ENCODE data around the gene PLA2G1B. TPM values are rescaled to one million over a fixed set of nuclear protein-coding genes. Genes with fewer than 3 reads are reported as not detected.

PLA2G1B gene
- total RNA-seq, 1 donor = not detected

DNA sequence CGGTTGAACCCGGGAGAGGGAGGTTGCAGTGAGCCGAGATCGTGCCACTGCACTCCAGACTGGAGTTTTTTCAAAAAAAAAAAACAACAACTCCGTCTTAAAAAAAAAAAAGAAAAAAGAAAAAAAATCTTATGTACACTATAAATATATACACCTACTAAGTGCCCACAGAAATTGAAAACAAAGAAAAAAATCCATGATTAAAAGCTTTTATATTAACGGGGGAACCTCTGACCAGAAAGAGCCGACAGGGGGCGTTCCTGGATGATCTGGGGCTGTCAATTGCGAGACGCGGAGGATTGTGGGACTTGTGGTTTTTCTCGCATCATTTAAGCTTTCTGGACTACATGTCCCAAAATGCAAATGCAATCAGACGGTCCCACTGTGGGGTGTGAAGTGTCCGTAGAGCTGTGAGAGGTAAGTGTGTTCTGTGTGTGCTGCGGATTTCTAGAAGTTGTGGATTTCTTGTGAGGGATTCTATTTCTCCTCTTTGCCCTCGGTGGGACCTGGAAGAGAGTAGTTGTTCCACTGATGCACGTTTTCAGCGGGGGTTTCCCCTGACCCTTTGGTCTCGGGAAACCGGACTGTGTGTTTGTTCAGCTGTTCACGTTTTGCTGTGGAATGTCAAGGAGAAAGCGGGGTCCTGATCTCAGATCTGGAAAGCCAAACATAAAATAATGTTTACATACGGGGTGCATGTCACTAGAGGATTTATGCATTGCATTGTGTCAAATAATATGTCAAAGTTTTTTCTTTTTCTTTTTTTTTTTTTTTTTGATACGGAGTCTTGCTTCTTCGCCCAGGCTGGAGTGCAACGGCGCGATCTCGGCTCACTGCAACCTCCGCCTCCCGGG lies 25.4 kb downstream of the PLA2G1B start, which contains the start of gene SIRT4:
Gene SIRT4, plus strand, starts transcription at position 360 of the 854 bp plus-strand sequence. CDS start 1,241 bp downstream, outside the sequence.
- DNase-seq (ENCODE audit: insufficient read length, low spot score, missing footprints) = peak; percentile 98

DNA sequence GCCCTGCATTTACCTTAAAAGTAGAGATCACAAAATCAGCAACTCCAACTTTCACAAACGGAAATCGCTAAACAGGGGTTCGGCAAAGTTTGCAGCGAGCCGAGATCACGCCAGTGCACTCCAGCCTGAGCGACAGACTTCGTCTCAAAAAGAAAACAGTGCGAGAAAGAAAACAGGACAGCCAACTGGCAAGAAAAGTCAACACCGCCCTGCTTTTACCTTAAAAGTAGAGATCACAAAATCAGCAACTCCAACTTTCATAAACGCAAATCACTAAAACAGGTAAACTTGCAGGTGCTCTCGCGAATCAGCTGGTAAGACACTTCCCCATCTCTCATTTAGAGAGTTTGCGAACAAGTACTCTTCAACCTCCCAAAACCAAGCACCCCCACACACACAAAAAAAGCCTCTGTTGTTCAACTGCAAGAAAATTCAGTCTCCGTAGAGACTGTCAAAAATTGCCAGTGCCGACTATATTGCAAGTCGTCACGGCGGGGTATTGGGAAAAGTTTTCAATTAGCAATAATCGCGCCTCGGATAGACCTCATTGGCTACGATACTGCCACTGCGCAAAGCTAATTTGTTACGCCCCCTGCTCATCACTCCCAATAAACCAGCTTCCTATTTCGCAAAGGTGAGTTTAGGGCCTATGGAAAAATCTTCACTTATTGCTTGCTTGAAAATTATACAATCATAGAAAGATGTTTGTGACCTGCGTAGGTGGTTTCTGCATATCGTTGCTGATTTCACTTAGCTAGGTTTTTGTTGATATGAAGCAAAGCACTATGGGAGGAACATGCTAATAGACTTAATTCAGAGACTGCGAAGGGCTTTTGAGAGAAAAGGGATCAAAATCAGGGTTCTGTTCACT lies 34.7 kb downstream of the PLA2G1B start, which contains the start of gene RNU4-1:
Gene RNU4-1, minus strand, starts transcription at position 577 of the 871 bp plus-strand sequence.
- peak; percentile 76 for DNase-seq (ENCODE audit: insufficient read length, low spot score, missing footprints)
- Histone ChIP-seq H4K20me1 (ENCODE audit: insufficient read depth, low read length) (no peaks in the 10 kb centered on the region), H3K79me2 (ENCODE audit: insufficient read depth, low read length) (no peaks in the 10 kb centered on the region), H3K9me3 (ENCODE audit: low read depth, low read length) (no peaks in the 10 kb centered on the region), H2AFZ (ENCODE audit: low read length) (peak within 1 kb of the TSS; percentile 53), H3K4me1 (ENCODE audit: insufficient read depth, low read length) (peaks cover 12% of the 10 kb centered on the region), H3K4me3 (ENCODE audit: insufficient read depth, low read length) (peak within 1 kb of the TSS; percentile 68), H3K36me3 (ENCODE audit: insufficient read depth, low read length) (no peaks in the 10 kb centered on the region), H3K27ac (ENCODE audit: low read depth, low read length) (peak within 1 kb of the TSS; percentile 99), H3K27me3 (ENCODE audit: insufficient read depth, low read length) (no peaks in the 10 kb centered on the region), H3K4me2 (ENCODE audit: insufficient read depth, low read length) (peak within 1 kb of the TSS; percentile 90)
- TF ChIP-seq, protein P1, sequence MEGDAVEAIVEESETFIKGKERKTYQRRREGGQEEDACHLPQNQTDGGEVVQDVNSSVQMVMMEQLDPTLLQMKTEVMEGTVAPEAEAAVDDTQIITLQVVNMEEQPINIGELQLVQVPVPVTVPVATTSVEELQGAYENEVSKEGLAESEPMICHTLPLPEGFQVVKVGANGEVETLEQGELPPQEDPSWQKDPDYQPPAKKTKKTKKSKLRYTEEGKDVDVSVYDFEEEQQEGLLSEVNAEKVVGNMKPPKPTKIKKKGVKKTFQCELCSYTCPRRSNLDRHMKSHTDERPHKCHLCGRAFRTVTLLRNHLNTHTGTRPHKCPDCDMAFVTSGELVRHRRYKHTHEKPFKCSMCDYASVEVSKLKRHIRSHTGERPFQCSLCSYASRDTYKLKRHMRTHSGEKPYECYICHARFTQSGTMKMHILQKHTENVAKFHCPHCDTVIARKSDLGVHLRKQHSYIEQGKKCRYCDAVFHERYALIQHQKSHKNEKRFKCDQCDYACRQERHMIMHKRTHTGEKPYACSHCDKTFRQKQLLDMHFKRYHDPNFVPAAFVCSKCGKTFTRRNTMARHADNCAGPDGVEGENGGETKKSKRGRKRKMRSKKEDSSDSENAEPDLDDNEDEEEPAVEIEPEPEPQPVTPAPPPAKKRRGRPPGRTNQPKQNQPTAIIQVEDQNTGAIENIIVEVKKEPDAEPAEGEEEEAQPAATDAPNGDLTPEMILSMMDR (IDR thresholded peaks at IDR 0.05; ENCODE audit: extremely low read depth, low read depth, low read length) = no peak

More for the DNA sequence above, 25.4 kb downstream of the PLA2G1B start, which contains the start of gene SIRT4:
- H3K36me3 ChIP-seq (ENCODE audit: insufficient read depth, low read length) = no peaks in the 10 kb centered on the region
- H3K27me3 ChIP-seq (ENCODE audit: insufficient read depth, low read length) = no peaks in the 10 kb centered on the region
- H3K4me3 ChIP-seq (ENCODE audit: insufficient read depth, low read length) = peak within 1 kb of the TSS; percentile 80
- H3K9me3 ChIP-seq (ENCODE audit: low read depth, low read length) = no peaks in the 10 kb centered on the region
- TF ChIP-seq, protein P1 (IDR thresholded peaks at IDR 0.05; ENCODE audit: extremely low read depth, low read depth, low read length) = peak; percentile 98
- peak within 1 kb of the TSS; percentile 98 for H2AFZ ChIP-seq (ENCODE audit: low read length)
- H4K20me1 ChIP-seq (ENCODE audit: insufficient read depth, low read length) = no peaks in the 10 kb centered on the region
- H3K27ac ChIP-seq (ENCODE audit: low read depth, low read length) = peak within 1 kb of the TSS; percentile 77
- peak within 1 kb of the TSS; percentile 92 for H3K4me2 ChIP-seq (ENCODE audit: insufficient read depth, low read length)
- H3K79me2 ChIP-seq (ENCODE audit: insufficient read depth, low read length) = no peaks in the 10 kb centered on the region
- H3K4me1 ChIP-seq (ENCODE audit: insufficient read depth, low read length) = peaks cover 3% of the 10 kb centered on the region

DNA sequence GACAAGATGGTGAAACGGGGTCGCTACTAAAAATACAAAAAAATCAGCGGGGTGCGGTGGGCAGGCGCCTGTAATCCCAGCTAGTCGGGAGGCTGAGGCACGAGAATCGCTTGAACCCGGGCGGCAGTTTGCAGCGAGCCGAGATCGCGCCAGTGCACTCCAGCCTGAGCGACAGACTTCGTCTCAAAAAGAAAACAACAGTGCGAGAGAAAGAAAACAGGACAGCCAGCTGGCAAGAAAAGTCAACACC lies 35.2 kb downstream of the PLA2G1B start:
- no peaks in the 10 kb centered on the region for H4K20me1 ChIP-seq (ENCODE audit: insufficient read depth, low read length)
- no peaks in the 10 kb centered on the region for H3K79me2 ChIP-seq (ENCODE audit: insufficient read depth, low read length)
- no peaks in the 10 kb centered on the region for H3K36me3 ChIP-seq (ENCODE audit: insufficient read depth, low read length)
- peak overlapping the region; percentile 90 for H3K4me2 ChIP-seq (ENCODE audit: insufficient read depth, low read length)
- no peaks in the 10 kb centered on the region for H3K27me3 ChIP-seq (ENCODE audit: insufficient read depth, low read length)
- DNase-seq (ENCODE audit: insufficient read length, low spot score, missing footprints) = no peak
- H3K9me3 ChIP-seq (ENCODE audit: low read depth, low read length) = no peaks in the 10 kb centered on the region
- peaks cover 12% of the 10 kb centered on the region for H3K4me1 ChIP-seq (ENCODE audit: insufficient read depth, low read length)
- peak overlapping the region; percentile 32 for H2AFZ ChIP-seq (ENCODE audit: low read length)
- TF ChIP-seq, protein P1 (IDR thresholded peaks at IDR 0.05; ENCODE audit: extremely low read depth, low read depth, low read length) = no peak
- H3K4me3 ChIP-seq (ENCODE audit: insufficient read depth, low read length) = peak overlapping the region; percentile 68
- peak overlapping the region; percentile 99 for H3K27ac ChIP-seq (ENCODE audit: low read depth, low read length)
